Urinary bladder (tissue), 4 donors: ENCODE results near the gene POTEI. TPM values are rescaled to one million over a fixed set of nuclear protein-coding genes. Genes with fewer than 3 reads are reported as not detected.
"Not testable (repeated sequence)": the region's sequence is repeated elsewhere in the genome, so short reads cannot be mapped to it uniquely, and the experiment has no call there.

Experiments used
- DNase-seq: peaks from one replicate; pipeline ENCODE4 v3.0.0-alpha.2; 2015; ENCODE audit errors: extremely low spot score
- H3K27ac ChIP-seq: one replicate; pipeline ENCODE4 v1.5.1; 2013; ENCODE audit warnings: low read depth, mild to moderate bottlenecking, moderate library complexity
- H3K36me3 ChIP-seq: one replicate; pipeline ENCODE4 v1.6.1; 2013; ENCODE audit warnings: mild to moderate bottlenecking, moderate library complexity; ENCODE audit not compliant: insufficient read depth
- H3K4me1 ChIP-seq: one replicate; pipeline ENCODE4 v1.6.1; 2013; ENCODE audit warnings: mild to moderate bottlenecking, moderate library complexity; ENCODE audit not compliant: insufficient read depth
- H3K4me3 ChIP-seq: one replicate; pipeline ENCODE4 v1.5.1; 2013; ENCODE audit warnings: low read depth, low read length
- WGBS: extraction: QIAGEN DNeasy Blood & Tissue Kit; methylation state at CpG from one replicate; pipeline ENCODE4 v1.1.7; 2013; 5-methylcytosine and 5-hydroxymethylcytosine counted together
- polyA plus RNA-seq: library from polyadenylated mRNA; stranded (reverse); fragments of 200-250 nt; gene quantifications from one replicate; pipeline ENCODE4 v1.2.3, GENCODE V29; 2013
- total RNA-seq: library from RNA; depleted of rRNA; stranded (reverse); fragments of >200 nt; gene quantifications from one replicate; pipeline ENCODE4 v1.2.3, GENCODE V29; 2014
- donor health status: healthy with polysubstance abuse.
- donor health status: healthy.

Gene POTEI
- total and polyA plus RNA-seq, 2 donors, result 0.05 TPM; not detected in 1

DNA sequence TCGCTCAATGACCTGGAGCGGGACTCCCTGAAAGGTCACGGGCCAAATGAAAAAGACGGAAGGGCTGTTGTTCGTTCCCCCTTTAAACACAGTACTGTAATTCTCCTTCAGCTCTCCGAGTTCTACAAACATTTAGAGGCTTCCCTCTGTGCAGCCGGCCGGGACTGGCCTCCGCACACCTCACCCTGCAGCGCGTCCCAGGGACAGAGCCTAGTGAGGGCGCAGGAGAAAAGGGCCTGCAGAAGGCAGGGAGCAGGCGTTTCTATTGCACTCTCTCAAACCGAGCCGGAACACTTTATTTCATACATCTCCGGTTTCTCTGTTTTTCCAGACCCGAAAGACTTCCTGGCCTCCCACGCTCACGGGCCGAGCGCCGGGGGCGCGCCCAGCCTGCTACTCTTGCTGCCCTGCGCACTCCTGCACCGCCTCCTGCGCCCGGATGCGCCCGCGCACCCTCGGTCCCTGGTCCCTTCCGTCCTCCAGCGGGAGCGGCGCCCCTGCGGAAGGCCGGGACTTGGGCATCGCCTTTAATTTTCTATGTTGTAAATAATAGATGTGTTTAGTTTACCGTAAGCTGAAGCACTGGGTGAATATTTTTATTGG lies 18.3 kb upstream of the POTEI start:
- DNase-seq, H3K4me3 ChIP-seq, H3K27ac ChIP-seq, H3K36me3 ChIP-seq, H3K4me1 ChIP-seq: not testable (repeated sequence)
- WGBS, result no CpG with 5 or more reads among the region's 40 CpGs

DNA sequence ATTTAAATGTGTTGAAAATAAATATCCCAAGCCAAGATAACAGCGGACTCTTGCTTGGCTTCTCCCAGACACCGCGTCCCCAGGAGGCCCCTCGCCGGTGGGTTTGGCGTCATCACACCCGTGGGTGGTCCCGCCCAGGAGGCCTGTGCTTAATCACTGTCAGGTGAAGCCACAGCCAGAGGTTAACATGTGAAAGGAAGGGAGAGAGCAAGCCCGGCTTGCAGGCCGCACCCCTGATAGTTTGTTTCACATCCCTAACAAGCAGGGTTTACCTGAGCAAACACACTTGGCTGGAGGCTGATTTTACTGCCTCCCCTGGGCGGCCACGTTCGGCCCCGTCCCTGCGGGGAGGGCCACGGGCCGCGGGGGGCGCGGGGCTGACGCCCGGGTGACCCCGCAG lies 13.3 kb upstream of the POTEI start:
- DNase-seq, result not testable (repeated sequence)
- WGBS, result no CpG with 5 or more reads among the region's 23 CpGs

GRCh38 chr2:130520992-130521391 lies 11.9 kb upstream of the POTEI start, which contains the start of gene CFC1B:
Gene CFC1B (plus strand): TSS chr2:130521222. CDS start chr2:130521485, 263 bp downstream.
- not testable (repeated sequence) for H3K4me3 ChIP-seq, H3K27ac ChIP-seq, H3K36me3 ChIP-seq, DNase-seq, H3K4me1 ChIP-seq
- WGBS, result no CpG with 5 or more reads among the region's 7 CpGs

More for the DNA sequence above, 13.3 kb upstream of the POTEI start:
- H3K4me3 ChIP-seq, H3K36me3 ChIP-seq, H3K4me1 ChIP-seq, H3K27ac ChIP-seq: not testable (repeated sequence)

DNA sequence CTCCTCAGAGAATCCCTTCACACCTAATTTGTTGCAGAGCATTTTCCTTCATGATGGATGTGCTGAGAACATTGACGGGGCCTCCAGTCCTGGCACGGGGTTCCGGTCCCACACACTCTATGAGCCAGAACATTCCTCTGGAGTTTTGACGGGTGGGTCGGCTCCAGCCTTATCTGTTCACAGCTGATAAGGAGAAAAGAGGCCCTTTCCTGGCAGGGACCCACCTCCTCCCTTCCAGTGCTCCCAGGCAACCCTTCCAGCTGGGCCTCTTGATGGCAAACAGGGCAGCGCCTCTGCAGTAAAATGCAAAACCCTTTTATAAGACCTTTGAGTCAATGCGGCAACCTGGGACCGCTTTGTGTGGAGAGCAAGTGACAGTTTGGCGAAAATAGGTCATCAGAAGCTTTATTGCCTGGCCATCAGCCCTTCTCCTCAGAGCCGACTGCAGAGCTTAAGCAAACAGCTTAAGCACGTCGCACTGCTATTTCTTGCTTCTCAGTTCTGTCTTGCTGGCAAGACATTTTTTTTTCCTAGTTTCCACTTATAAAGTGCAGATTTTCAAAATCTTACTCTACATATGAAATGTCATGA lies 9.5 kb upstream of the POTEI start:
- H3K4me3 ChIP-seq, H3K4me1 ChIP-seq, H3K27ac ChIP-seq, H3K36me3 ChIP-seq, DNase-seq: not testable (repeated sequence)
- WGBS, result no CpG with 5 or more reads among the region's 12 CpGs

GRCh38 chr2:130511747-130512451 lies 2.8 kb upstream of the POTEI start:
- H3K36me3 ChIP-seq, H3K4me1 ChIP-seq, H3K27ac ChIP-seq, DNase-seq, H3K4me3 ChIP-seq: not testable (repeated sequence)
- 96% methylated on average over 4 of the region's 17 CpGs for WGBS

- not testable (repeated sequence) for H3K4me3 ChIP-seq, DNase-seq, H3K27ac ChIP-seq, H3K36me3 ChIP-seq, H3K4me1 ChIP-seq
- WGBS, result no CpG with 5 or more reads among the region's 31 CpGs
These were observed 1.9 kb upstream of the POTEI start for GRCh38 chr2:130510807-130511746.

DNA sequence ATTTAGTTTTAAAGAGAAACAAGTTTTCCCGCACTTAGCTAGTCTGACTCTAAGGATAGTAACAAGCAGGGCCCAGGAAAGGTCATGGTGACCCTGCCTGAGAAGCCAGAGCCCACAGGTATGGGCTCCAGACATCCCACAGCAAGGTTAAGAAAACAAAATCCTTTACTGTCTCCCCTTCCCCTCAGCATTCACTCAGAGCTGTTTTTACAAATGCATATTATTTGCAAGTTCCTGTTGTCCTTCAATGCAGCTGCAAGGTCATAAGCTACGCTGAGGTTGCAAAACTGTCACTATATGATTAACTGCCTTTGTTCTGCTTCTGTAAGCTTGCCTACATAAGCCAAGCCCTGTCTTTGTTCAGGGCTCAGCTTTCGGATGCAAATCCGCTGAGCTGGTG lies 18.1 kb downstream of the POTEI start:
- H3K4me1 ChIP-seq, H3K36me3 ChIP-seq, H3K27ac ChIP-seq, H3K4me3 ChIP-seq, DNase-seq: not testable (repeated sequence)
- 59% methylated on average over 3 of the region's 4 CpGs for WGBS

GRCh38 chr2:130455413-130455812 lies 53.7 kb downstream of the POTEI start:
- H3K36me3 ChIP-seq, H3K27ac ChIP-seq, DNase-seq, H3K4me1 ChIP-seq, H3K4me3 ChIP-seq: not testable (repeated sequence)
- WGBS, result 91% methylated on average over 6 of the region's 6 CpGs

DNA sequence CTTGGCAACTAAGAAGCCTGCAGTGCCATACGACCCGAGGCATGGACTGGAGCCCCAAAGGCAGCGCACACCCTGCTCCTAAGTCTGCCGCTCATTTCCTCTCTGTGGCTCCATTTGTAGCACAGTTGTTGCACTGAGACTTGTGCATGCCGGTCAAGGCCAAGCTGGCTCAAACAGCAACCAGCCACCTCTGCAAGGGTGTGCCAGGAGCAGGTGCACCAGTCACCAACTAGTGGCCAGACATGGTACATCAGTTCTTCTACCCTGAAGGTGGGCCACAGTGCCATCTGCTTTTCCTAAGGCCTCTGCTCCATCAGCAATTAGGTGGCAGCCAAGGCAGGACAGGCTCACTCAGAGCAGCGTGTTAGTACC lies 54.4 kb downstream of the POTEI start:
- H3K4me1 ChIP-seq, H3K4me3 ChIP-seq, H3K27ac ChIP-seq, DNase-seq, H3K36me3 ChIP-seq: not testable (repeated sequence)
- 92% methylated on average over 6 of the region's 6 CpGs for WGBS

- 89% methylated on average over 13 of the region's 13 CpGs for WGBS
- not testable (repeated sequence) for H3K4me3 ChIP-seq, H3K27ac ChIP-seq, H3K36me3 ChIP-seq, H3K4me1 ChIP-seq, DNase-seq
These were observed 55.0 kb downstream of the POTEI start for GRCh38 chr2:130453955-130454711.

GRCh38 chr2:130452897-130453296 lies 56.2 kb downstream of the POTEI start:
- H3K4me1 ChIP-seq, H3K36me3 ChIP-seq, H3K27ac ChIP-seq, DNase-seq, H3K4me3 ChIP-seq: not testable (repeated sequence)
- 90% methylated on average over 4 of the region's 5 CpGs for WGBS

DNA sequence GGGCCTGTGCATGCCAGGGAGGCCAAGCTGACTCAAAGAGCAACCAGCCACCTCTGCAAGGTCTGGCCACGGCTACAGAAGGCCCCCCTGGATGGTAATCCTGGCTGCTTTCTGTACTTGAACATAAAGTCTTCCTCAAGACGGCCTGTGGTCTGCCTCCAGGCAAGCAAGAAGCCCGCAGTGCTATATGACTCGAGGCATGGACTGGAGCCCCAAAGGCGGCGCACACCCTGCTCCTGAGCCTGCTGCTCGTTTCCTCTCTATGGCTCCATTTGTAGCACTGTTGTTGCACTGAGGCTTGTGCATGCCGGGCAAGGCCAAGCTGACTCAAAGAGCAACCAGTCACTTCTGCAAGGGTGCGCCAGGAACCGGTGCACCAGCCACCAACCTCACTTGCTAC lies 57.3 kb downstream of the POTEI start:
- H3K27ac ChIP-seq, H3K4me3 ChIP-seq, DNase-seq, H3K36me3 ChIP-seq, H3K4me1 ChIP-seq: not testable (repeated sequence)
- 87% methylated on average over 10 of the region's 10 CpGs for WGBS

GRCh38 chr2:130451278-130451677 lies 57.9 kb downstream of the POTEI start:
- DNase-seq, H3K36me3 ChIP-seq, H3K27ac ChIP-seq, H3K4me1 ChIP-seq, H3K4me3 ChIP-seq: not testable (repeated sequence)
- WGBS, result 69% methylated on average over 3 of the region's 3 CpGs
